B cell (primary cell): ENCODE measurements around the gene SCN11A. TPM values are rescaled to one million over a fixed set of nuclear protein-coding genes. Genes with fewer than 3 reads are reported as not detected.

ENCODE experiments used
- ATAC-seq: fragments of 200-7000 bp; cut with Tn5 transposase; one replicate; pipeline ENCODE4 v1.10.0; 2021; ENCODE audit warnings: low read depth, mild to moderate bottlenecking, moderate number of reproducible peaks, moderate library complexity
- CTCF ChIA-PET: fragments of 350-600 bp; sonication (Branson Sonifier 250); formaldehyde crosslinking; loops from one replicate; lab custom pipeline; 2021; ENCODE audit warnings: antibody characterized with exemption, inconsistent platforms; lab: Charles Lee
- POLR2A ChIA-PET: fragments of 350-600 bp; sonication (Branson Sonifier 250); formaldehyde crosslinking; loops from one replicate; lab custom pipeline; 2021; ENCODE audit warnings: antibody characterized with exemption; lab: Charles Lee
- DNase-seq: peaks from one replicate; pipeline ENCODE4 v3.0.0; 2013
- H2AFZ ChIP-seq: 2 replicates; pipeline ENCODE4 v1.6.1; 2012; ENCODE audit warnings: mild to moderate bottlenecking, low read depth, low read length; ENCODE audit not compliant: insufficient read depth, poor library complexity, severe bottlenecking
- H3K27ac ChIP-seq, 2 donors: 1 replicate in 1 of 2; 2 replicates in 1 of 2; pipeline ENCODE4 v1.5.1; 2012 to 2013; ENCODE audit warnings: low read length in 2 of 2, mild to moderate bottlenecking in 2 of 2, moderate library complexity in 1 of 2
- H3K27me3 ChIP-seq, 4 experiments: fragments of 200-600 bp in 1 of 4; sonication (generic) in 1 of 4; replicated peaks in 1 of 4; 1 replicate in 2 of 4; 2 replicates in 2 of 4; pipeline versions ENCODE4 v1.6.1 to v1.7.0; 2013 to 2016; ENCODE audit warnings: low read length in 3 of 4, mild to moderate bottlenecking in 2 of 4, mixed read lengths in 1 of 4, moderate library complexity in 1 of 4; ENCODE audit not compliant: insufficient read depth in 4 of 4, control insufficient read depth in 3 of 4; ENCODE audit errors: control extremely low read depth in 1 of 4
- H3K36me3 ChIP-seq, 2 experiments: replicated peaks in 1 of 2; 1 replicate in 1 of 2; 2 replicates in 1 of 2; pipeline versions ENCODE4 v1.6.1 to v1.7.1; 2013; ENCODE audit warnings: low read length in 1 of 2; ENCODE audit not compliant: insufficient read depth in 2 of 2, control insufficient read depth in 1 of 2; ENCODE audit errors: control extremely low read depth in 1 of 2, extremely low read depth in 1 of 2
- H3K4me1 ChIP-seq, 2 donors: fragments of 200-600 bp in 1 of 2; sonication (generic) in 1 of 2; 1 replicate in 1 of 2; 2 replicates in 1 of 2; pipeline versions ENCODE4 v1.5.1 to v1.6.1; 2013 to 2017; ENCODE audit warnings: low read length in 2 of 2; ENCODE audit not compliant: control insufficient read depth in 2 of 2, insufficient read depth in 2 of 2
- H3K4me2 ChIP-seq: replicated peaks from 2 replicates; pipeline ENCODE3; 2012; ENCODE audit warnings: mild to moderate bottlenecking, low read depth, low read length; ENCODE audit not compliant: poor library complexity, severe bottlenecking
- H3K4me3 ChIP-seq, 5 experiments: fragments of 200-600 bp in 1 of 5; sonication (generic) in 1 of 5; 1 replicate in 3 of 5; 2 replicates in 2 of 5; pipeline versions ENCODE4 v1.5.1 to v1.7.0; 2011 to 2016; ENCODE audit warnings: low read length in 4 of 5, mild to moderate bottlenecking in 4 of 5, low read depth in 2 of 5, control low read depth in 1 of 5, moderate library complexity in 1 of 5; ENCODE audit not compliant: insufficient read depth in 1 of 5; ENCODE audit errors: control extremely low read depth in 1 of 5, extremely low read depth in 1 of 5
- H3K79me2 ChIP-seq: fragments of 200-600 bp; sonication (generic); one replicate; pipeline ENCODE4 v1.6.0; 2016; ENCODE audit warnings: low read length; ENCODE audit not compliant: control insufficient read depth, insufficient read depth
- H3K9ac ChIP-seq: fragments of 200-600 bp; sonication (generic); 2 replicates; pipeline ENCODE4 v1.6.1; 2017; ENCODE audit warnings: mild to moderate bottlenecking, low read length, moderate library complexity
- H3K9me3 ChIP-seq, 3 donors: one replicate each; pipeline versions ENCODE4 v1.6.1 to v1.7.1; 2013; ENCODE audit warnings: low read length in 2 of 3; ENCODE audit not compliant: control insufficient read depth in 2 of 3, insufficient read depth in 1 of 3; ENCODE audit errors: control extremely low read depth in 1 of 3
- H4K20me1 ChIP-seq: 2 replicates; pipeline ENCODE4 v1.6.0; 2012; ENCODE audit warnings: mild to moderate bottlenecking, low read length; ENCODE audit not compliant: insufficient read depth, control insufficient read depth, poor library complexity, severe bottlenecking
- H3K27ac Mint-ChIP-seq: one replicate; pipeline ENCODE4 v1.8.0; 2021; ENCODE audit warnings: mixed read lengths
- H3K27me3 Mint-ChIP-seq: one replicate; pipeline ENCODE4 v1.8.0; 2021; ENCODE audit warnings: mixed read lengths
- H3K4me1 Mint-ChIP-seq: one replicate; pipeline ENCODE4 v1.8.0; 2021; ENCODE audit warnings: mixed read lengths
- H3K4me3 Mint-ChIP-seq: one replicate; pipeline ENCODE4 v1.8.0; 2021; ENCODE audit warnings: mixed read lengths
- H3K9me3 Mint-ChIP-seq: one replicate; pipeline ENCODE4 v1.8.0; 2022; ENCODE audit warnings: mixed read lengths; ENCODE audit not compliant: insufficient read depth
- EZH2 ChIP-seq: IDR thresholded peaks from 2 replicates; pipeline ENCODE4 v1.6.1; 2012; ENCODE audit warnings: borderline replicate concordance, low read depth, mild to moderate bottlenecking, moderate library complexity, low read length; ENCODE audit not compliant: insufficient read depth, poor library complexity, severe bottlenecking
- WGBS: methylation state at CpG from one replicate; pipeline ENCODE4 v1.1.5; 2013; ENCODE audit warnings: missing lambda C conversion rate; ENCODE audit not compliant: insufficient coverage; 5-methylcytosine and 5-hydroxymethylcytosine counted together
- intact Hi-C: fragments of 100-400 bp; cut with micrococcal nuclease; formaldehyde crosslinking; loops from one replicate; pipeline ENCODE4 v1.10.0; 2022
- polyA plus RNA-seq: library from polyadenylated mRNA; depleted of rRNA; stranded (reverse); fragments of >200 nt; gene quantifications from 2 replicates; pipeline ENCODE4 v1.2.3, GENCODE V29; 2012
- total RNA-seq, 2 donors: library from RNA; stranded (reverse); fragments of 120-200 nt in 1 of 2; gene quantifications; 1 replicate in 1 of 2; 2 replicates in 1 of 2; pipeline versions ENCODE4 v1.2.3 to v1.2.4, GENCODE V29; 2013 to 2022
- TF ChIP-seq, protein P1 (sequence below): fragments of 200-600 bp; IDR thresholded peaks from one replicate; pipeline ENCODE4 v1.8.0; 2022; ENCODE audit warnings: antibody characterized with exemption, mild to moderate bottlenecking

Gene SCN11A
- total and polyA plus RNA-seq, 2 donors (not counting 1 experiment from before 2014, with no cell fraction given): 0.07 to 0.25 TPM

GRCh38 chr3:39094851-39095677, 43.3 kb upstream of the SCN11A start:
- Histone ChIP-seq H3K4me3 (no peak overlapping the region), H3K4me1 (no peaks in the 10 kb centered on the region), H3K79me2 (peaks cover under 1% of the 10 kb centered on the region), H3K4me2 (no peak overlapping the region), H3K9me3 (no peaks in the 10 kb centered on the region), H3K27ac (no peak overlapping the region), H3K36me3 (peaks cover 1 to 88% of the 10 kb centered on the region in 2 experiments), H4K20me1 (peaks cover 21% of the 10 kb centered on the region), H2AFZ (no peak overlapping the region), H3K27me3 (no peaks in the 10 kb centered on the region), H3K9ac (no peak overlapping the region)
- 96% methylated on average over 4 of the region's 7 CpGs for WGBS
- ATAC-seq: no peak
- Mint-ChIP-seq H3K27ac (no peak overlapping the region), H3K27me3 (no peaks in the 10 kb centered on the region), H3K9me3 (no peaks in the 10 kb centered on the region), H3K4me3 (no peak overlapping the region), H3K4me1 (no peaks in the 10 kb centered on the region)
- POLR2A ChIA-PET: no interaction called here
- no peak for TF ChIP-seq EZH2
- TF ChIP-seq, protein P1, sequence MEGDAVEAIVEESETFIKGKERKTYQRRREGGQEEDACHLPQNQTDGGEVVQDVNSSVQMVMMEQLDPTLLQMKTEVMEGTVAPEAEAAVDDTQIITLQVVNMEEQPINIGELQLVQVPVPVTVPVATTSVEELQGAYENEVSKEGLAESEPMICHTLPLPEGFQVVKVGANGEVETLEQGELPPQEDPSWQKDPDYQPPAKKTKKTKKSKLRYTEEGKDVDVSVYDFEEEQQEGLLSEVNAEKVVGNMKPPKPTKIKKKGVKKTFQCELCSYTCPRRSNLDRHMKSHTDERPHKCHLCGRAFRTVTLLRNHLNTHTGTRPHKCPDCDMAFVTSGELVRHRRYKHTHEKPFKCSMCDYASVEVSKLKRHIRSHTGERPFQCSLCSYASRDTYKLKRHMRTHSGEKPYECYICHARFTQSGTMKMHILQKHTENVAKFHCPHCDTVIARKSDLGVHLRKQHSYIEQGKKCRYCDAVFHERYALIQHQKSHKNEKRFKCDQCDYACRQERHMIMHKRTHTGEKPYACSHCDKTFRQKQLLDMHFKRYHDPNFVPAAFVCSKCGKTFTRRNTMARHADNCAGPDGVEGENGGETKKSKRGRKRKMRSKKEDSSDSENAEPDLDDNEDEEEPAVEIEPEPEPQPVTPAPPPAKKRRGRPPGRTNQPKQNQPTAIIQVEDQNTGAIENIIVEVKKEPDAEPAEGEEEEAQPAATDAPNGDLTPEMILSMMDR: no peak
- intact Hi-C loops: no loop called here
- no peak for DNase-seq
- CTCF ChIA-PET: interaction anchor here (0.9 to 1.8 kb wide), 3 partner anchors 193 to 196 kb away, joined by 3 to 8 read pairs (median 3); no protein-coding TSS in a partner anchor

DNA sequence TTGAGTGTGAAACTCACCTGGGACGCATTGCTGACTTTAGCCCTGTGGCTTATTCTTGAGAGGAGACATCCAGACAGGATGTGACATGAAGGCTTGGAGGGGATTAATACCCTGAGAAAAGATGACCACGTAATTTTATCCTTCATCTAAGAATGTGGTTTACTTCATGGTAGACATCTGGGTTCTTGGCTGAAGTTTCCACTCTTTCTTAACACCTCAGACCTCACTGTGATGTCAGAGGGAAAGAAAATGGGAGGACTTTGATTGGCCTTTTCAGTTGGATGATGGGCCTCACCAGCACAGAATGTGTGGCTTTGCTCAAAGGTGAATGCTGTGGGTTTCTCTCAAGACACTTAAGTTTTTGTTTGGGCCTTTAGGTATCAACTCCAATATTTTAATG, 39.2 kb upstream of the SCN11A start:
- 100% methylated on average over 1 of the region's 2 CpGs for WGBS
- no peak overlapping the region for H2AFZ ChIP-seq
- CTCF ChIA-PET: interaction anchor here (1.7 kb wide), 1 partner anchor 198 kb away, joined by 4 read pairs; no protein-coding TSS in a partner anchor
- peaks cover 11 to 13% of the 10 kb centered on the region in 2 donors for H3K4me1 ChIP-seq
- H3K4me3 Mint-ChIP-seq: no peak overlapping the region
- no peaks in the 10 kb centered on the region for H3K27me3 ChIP-seq
- no peak overlapping the region for H3K9ac ChIP-seq
- no peak overlapping the region for H3K27ac Mint-ChIP-seq
- H3K27ac ChIP-seq: no peak overlapping the region
- peaks cover 4 to 67% of the 10 kb centered on the region in 2 experiments for H3K36me3 ChIP-seq
- H3K4me1 Mint-ChIP-seq: peaks cover 15% of the 10 kb centered on the region
- POLR2A ChIA-PET: no interaction called here
- no peaks in the 10 kb centered on the region for H3K9me3 ChIP-seq
- H4K20me1 ChIP-seq: no peaks in the 10 kb centered on the region
- intact Hi-C loops: no loop called here
- no peak overlapping the region for H3K4me2 ChIP-seq
- no peak for DNase-seq
- no peak overlapping the region for H3K4me3 ChIP-seq
- no peak for TF ChIP-seq EZH2
- TF ChIP-seq, protein P1: no peak
- no peak for ATAC-seq
- no peaks in the 10 kb centered on the region for H3K79me2 ChIP-seq
- H3K9me3 Mint-ChIP-seq: no peaks in the 10 kb centered on the region
- H3K27me3 Mint-ChIP-seq: no peaks in the 10 kb centered on the region
